K562 (cell line): Measurements from ENCODE around the gene BEST4. TPM values are rescaled to one million over a fixed set of nuclear protein-coding genes. Genes with fewer than 3 reads are reported as not detected.

Source experiments
- ARID1B ChIP-seq: fragments of 450-650 bp; IDR thresholded peaks from 2 replicates; pipeline ENCODE4 v1.6.1; 2016; ENCODE audit warnings: antibody characterized with exemption, mild to moderate bottlenecking, inconsistent platforms
- BDP1 ChIP-seq: IDR thresholded peaks from 3 replicates; pipeline ENCODE4 v1.6.1; 2011; ENCODE audit not compliant: insufficient read length, insufficient read depth
- CHAMP1 ChIP-seq: fragments of 450-650 bp; IDR thresholded peaks from 2 replicates; pipeline ENCODE4 v1.6.1; 2016; ENCODE audit warnings: mild to moderate bottlenecking
- DACH1 ChIP-seq: fragments of 450-650 bp; IDR thresholded peaks from 2 replicates; pipeline ENCODE4 v1.6.1; 2018; ENCODE audit not compliant: partially characterized antibody
- E2F3 ChIP-seq: fragments of 250-450 bp; sonication (Bioruptor Pico); IDR thresholded peaks from 2 replicates; pipeline ENCODE4 v1.4.0; 2020; ENCODE audit warnings: mild to moderate bottlenecking
- FOXA3 ChIP-seq, 2 experiments: fragments of 450-650 bp in 1 of 2; sonication (generic) in 1 of 2; formaldehyde crosslinking; IDR thresholded peaks in 1 of 2; conservative IDR thresholded peaks in 1 of 2; 2 replicates each; pipeline versions ENCODE4 v1.4.0 to v1.8.0; 2020 to 2022; ENCODE audit warnings: mild to moderate bottlenecking in 2 of 2, missing genetic modification reagents in 1 of 2
- ILK ChIP-seq: fragments of 450-650 bp; IDR thresholded peaks from 2 replicates; pipeline ENCODE4 v1.6.1; 2016; ENCODE audit warnings: missing genetic modification characterization, low read depth, mild to moderate bottlenecking, missing compliant biosample characterization, moderate library complexity, borderline replicate concordance
- NFIC ChIP-seq: fragments of 450-650 bp; IDR thresholded peaks from 2 replicates; pipeline ENCODE4 v1.6.1; 2017; ENCODE audit warnings: mild to moderate bottlenecking, inconsistent platforms
- NR1H2 ChIP-seq: sonication (generic); formaldehyde crosslinking; IDR thresholded peaks from 2 replicates; pipeline ENCODE4 v1.4.0; 2020; ENCODE audit warnings: mild to moderate bottlenecking, missing genetic modification reagents
- PHF8 ChIP-seq: fragments of 200-600 bp; sonication (generic); IDR thresholded peaks from 2 replicates; pipeline ENCODE4 v1.6.1; 2012; ENCODE audit warnings: mixed run types, mild to moderate bottlenecking, inconsistent platforms, low read length, moderate library complexity, borderline replicate concordance
- RBM15 ChIP-seq: fragments of 200-400 bp; formaldehyde crosslinking; IDR thresholded peaks from 2 replicates; pipeline ENCODE4 v1.6.1; 2018; ENCODE audit warnings: mild to moderate bottlenecking, low read length, moderate library complexity; ENCODE audit not compliant: insufficient read depth
- SMARCA4 ChIP-seq: fragments of 450-650 bp; IDR thresholded peaks from 2 replicates; pipeline ENCODE4 v1.6.1; 2016
- SREBF2 ChIP-seq: sonication (generic); formaldehyde crosslinking; IDR thresholded peaks from 2 replicates; pipeline ENCODE4 v1.4.0; 2020; ENCODE audit warnings: mild to moderate bottlenecking, missing genetic modification reagents
- ZBTB17 ChIP-seq: fragments of 450-650 bp; formaldehyde crosslinking; IDR thresholded peaks from 2 replicates; pipeline ENCODE4 v1.4.0; 2020; ENCODE audit warnings: mild to moderate bottlenecking
- ZFP36 ChIP-seq: fragments of 150-350 bp; IDR thresholded peaks from 2 replicates; pipeline ENCODE4 v1.6.1; 2018; ENCODE audit warnings: low read length, low read depth; ENCODE audit not compliant: partially characterized antibody
- ZNF140 ChIP-seq: fragments of 250-450 bp; sonication (Bioruptor Pico); IDR thresholded peaks from 2 replicates; pipeline ENCODE4 v1.8.0; 2021; ENCODE audit warnings: moderate library complexity, mild to moderate bottlenecking, inconsistent platforms
- ZNF282 ChIP-seq: sonication (generic); formaldehyde crosslinking; IDR thresholded peaks from 2 replicates; pipeline ENCODE4 v1.8.1; 2023; ENCODE audit warnings: missing genetic modification reagents
- ZNF551 ChIP-seq: fragments of 250-450 bp; sonication (Bioruptor Pico); IDR thresholded peaks from 2 replicates; pipeline ENCODE4 v1.5.0; 2021; ENCODE audit warnings: mild to moderate bottlenecking, moderate library complexity
- polyA plus RNA-seq, 8 experiments: library from polyadenylated mRNA; depleted of rRNA in 4 of 8; stranded (reverse) in 5 of 8; unstranded in 3 of 8; fragments of >200 nt; fragmentation: Nextera tagmentation in 2 of 8; fragmentation: Illumina TruSeq in 1 of 8; extraction: Ambion mirVana in 2 of 8; extraction: Trizol in 1 of 8; gene quantifications; 2 replicates each; pipeline versions ENCODE4 v1.2.1 to v1.2.3, GENCODE V29; 2011 to 2014; ENCODE audit warnings: inconsistent platforms in 1 of 8, missing spikeins in 1 of 8
- total RNA-seq, 7 experiments: library from RNA; depleted of rRNA in 6 of 7; stranded (reverse); fragments of >200 nt in 6 of 7; fragmentation: Illumina TruSeq in 2 of 7; extraction: Trizol in 2 of 7; gene quantifications; 2 replicates each; pipeline versions ENCODE4 v1.2.1 to v1.2.3, GENCODE V29; 2011 to 2021; ENCODE audit warnings: low replicate concordance in 1 of 7
- TF ChIP-seq, protein P1 (sequence below): fragments of 250-450 bp; sonication (Bioruptor Pico); IDR thresholded peaks from 2 replicates; pipeline ENCODE4 v1.4.0; 2020; ENCODE audit warnings: mild to moderate bottlenecking
- TF ChIP-seq, protein P2 (sequence below): sonication (generic); formaldehyde crosslinking; IDR thresholded peaks from 2 replicates; pipeline ENCODE4 v1.8.0; 2022; ENCODE audit warnings: missing genetic modification reagents, mild to moderate bottlenecking, moderate library complexity, borderline replicate concordance
- TF ChIP-seq, protein P3 (sequence below), 2 experiments: fragments of 450-650 bp in 1 of 2; sonication (generic) in 1 of 2; formaldehyde crosslinking; conservative IDR thresholded peaks; 2 replicates each; pipeline versions ENCODE4 v1.4.0 to v1.8.1; 2020 to 2022; ENCODE audit warnings: mild to moderate bottlenecking in 1 of 2, missing genetic modification reagents in 1 of 2

The BEST4 gene
- total and polyA plus RNA-seq, 9 of the 15 experiments (the other 6 are each of a cell fraction or from before 2014, with no cell fraction given), result 0.07 to 0.11 TPM; not detected in 7

GRCh38 chr1:44801491-44802305, 13.7 kb upstream of the BEST4 start (continued):
- TF ChIP-seq FOXA3 (CRISPR knock-in tag; conservative IDR thresholded peaks at IDR 0.05 in 1 of 2, IDR thresholded peaks at IDR 0.05 in 1 of 2), result no peak
- TF ChIP-seq, protein P1, sequence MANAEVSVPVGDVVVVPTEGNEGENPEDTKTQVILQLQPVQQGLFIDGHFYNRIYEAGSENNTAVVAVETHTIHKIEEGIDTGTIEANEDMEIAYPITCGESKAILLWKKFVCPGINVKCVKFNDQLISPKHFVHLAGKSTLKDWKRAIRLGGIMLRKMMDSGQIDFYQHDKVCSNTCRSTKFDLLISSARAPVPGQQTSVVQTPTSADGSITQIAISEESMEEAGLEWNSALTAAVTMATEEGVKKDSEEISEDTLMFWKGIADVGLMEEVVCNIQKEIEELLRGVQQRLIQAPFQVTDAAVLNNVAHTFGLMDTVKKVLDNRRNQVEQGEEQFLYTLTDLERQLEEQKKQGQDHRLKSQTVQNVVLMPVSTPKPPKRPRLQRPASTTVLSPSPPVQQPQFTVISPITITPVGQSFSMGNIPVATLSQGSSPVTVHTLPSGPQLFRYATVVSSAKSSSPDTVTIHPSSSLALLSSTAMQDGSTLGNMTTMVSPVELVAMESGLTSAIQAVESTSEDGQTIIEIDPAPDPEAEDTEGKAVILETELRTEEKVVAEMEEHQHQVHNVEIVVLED (CRISPR knock-in tag), result no peak
- TF ChIP-seq ARID1B, result peak; percentile 84
- TF ChIP-seq RBM15, result no peak
- peak; percentile 60; the same call in 1 of the 2 replicates for TF ChIP-seq SMARCA4
- no peak for TF ChIP-seq ILK (tag)
- TF ChIP-seq NR1H2 (CRISPR knock-in tag), result 0 out of 2 replicates have a peak, but pooled peaks have one; percentile 57
- TF ChIP-seq DACH1, result no peak
- TF ChIP-seq ZNF140 (CRISPR knock-in tag), result no peak
- TF ChIP-seq ZNF551 (CRISPR knock-in tag), result no peak
- no peak for TF ChIP-seq ZFP36
- no peak for TF ChIP-seq SREBF2
- TF ChIP-seq CHAMP1, result no peak
- TF ChIP-seq, protein P2, sequence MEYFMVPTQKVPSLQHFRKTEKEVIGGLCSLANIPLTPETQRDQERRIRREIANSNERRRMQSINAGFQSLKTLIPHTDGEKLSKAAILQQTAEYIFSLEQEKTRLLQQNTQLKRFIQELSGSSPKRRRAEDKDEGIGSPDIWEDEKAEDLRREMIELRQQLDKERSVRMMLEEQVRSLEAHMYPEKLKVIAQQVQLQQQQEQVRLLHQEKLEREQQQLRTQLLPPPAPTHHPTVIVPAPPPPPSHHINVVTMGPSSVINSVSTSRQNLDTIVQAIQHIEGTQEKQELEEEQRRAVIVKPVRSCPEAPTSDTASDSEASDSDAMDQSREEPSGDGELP (CRISPR knock-in tag), result no peak
- TF ChIP-seq E2F3 (CRISPR knock-in tag), result no peak
- peak; percentile 29; the same call in 1 of the 2 replicates for TF ChIP-seq NFIC
- no peak for TF ChIP-seq ZBTB17 (CRISPR knock-in tag)
- TF ChIP-seq ZNF282 (CRISPR knock-in tag), result no peak
- TF ChIP-seq PHF8, result no peak
- no peak for TF ChIP-seq BDP1
- TF ChIP-seq, protein P3, sequence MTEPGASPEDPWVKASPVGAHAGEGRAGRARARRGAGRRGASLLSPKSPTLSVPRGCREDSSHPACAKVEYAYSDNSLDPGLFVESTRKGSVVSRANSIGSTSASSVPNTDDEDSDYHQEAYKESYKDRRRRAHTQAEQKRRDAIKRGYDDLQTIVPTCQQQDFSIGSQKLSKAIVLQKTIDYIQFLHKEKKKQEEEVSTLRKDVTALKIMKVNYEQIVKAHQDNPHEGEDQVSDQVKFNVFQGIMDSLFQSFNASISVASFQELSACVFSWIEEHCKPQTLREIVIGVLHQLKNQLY (CRISPR knock-in tag; conservative IDR thresholded peaks at IDR 0.05), result no peak
